AG09319 (cell line): Measurements from ENCODE around the gene PHF21B.

Source experiments
- DNase-seq: peaks from one replicate; pipeline ENCODE4 v3.0.0-alpha.2; 2010; ENCODE audit warnings: low read depth; ENCODE audit errors: extremely low read depth
- TF ChIP-seq, protein P1 (sequence below): IDR thresholded peaks from 2 replicates; pipeline ENCODE4 v1.5.1; 2011; ENCODE audit warnings: low read depth, mild to moderate bottlenecking, inconsistent platforms, low read length, moderate library complexity

PHF21B gene

GRCh38 chr22:45006111-45006963 lies 3.5 kb downstream of the PHF21B start:
- TF ChIP-seq, protein P1, sequence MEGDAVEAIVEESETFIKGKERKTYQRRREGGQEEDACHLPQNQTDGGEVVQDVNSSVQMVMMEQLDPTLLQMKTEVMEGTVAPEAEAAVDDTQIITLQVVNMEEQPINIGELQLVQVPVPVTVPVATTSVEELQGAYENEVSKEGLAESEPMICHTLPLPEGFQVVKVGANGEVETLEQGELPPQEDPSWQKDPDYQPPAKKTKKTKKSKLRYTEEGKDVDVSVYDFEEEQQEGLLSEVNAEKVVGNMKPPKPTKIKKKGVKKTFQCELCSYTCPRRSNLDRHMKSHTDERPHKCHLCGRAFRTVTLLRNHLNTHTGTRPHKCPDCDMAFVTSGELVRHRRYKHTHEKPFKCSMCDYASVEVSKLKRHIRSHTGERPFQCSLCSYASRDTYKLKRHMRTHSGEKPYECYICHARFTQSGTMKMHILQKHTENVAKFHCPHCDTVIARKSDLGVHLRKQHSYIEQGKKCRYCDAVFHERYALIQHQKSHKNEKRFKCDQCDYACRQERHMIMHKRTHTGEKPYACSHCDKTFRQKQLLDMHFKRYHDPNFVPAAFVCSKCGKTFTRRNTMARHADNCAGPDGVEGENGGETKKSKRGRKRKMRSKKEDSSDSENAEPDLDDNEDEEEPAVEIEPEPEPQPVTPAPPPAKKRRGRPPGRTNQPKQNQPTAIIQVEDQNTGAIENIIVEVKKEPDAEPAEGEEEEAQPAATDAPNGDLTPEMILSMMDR, result no peak
- DNase-seq, result no peak

GRCh38 chr22:45001653-45002052 lies 8.2 kb downstream of the PHF21B start:
- DNase-seq, result no peak
- TF ChIP-seq, protein P1, result no peak

GRCh38 chr22:45000330-45000729 lies 9.5 kb downstream of the PHF21B start:
- DNase-seq, result no peak
- TF ChIP-seq, protein P1, result no peak

DNA sequence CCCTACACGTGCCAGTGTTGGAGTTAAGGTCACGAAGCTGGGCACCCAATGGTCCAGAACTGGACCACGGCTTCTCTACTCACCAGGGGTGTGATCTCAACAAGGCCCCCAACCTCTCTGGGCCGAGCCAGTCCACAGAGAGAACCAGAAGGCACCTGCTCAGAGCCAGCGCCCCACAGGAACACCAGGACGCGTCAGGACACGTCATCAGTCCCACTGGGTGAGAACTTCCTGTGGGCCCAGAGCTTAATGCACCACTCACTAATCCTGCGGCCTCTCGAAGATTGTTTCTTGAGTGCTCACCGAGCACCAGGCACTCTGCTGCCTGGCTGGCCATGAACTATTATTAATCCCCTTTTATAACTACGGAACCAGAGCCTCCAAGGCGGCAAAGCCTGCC lies 10.1 kb downstream of the PHF21B start:
- TF ChIP-seq, protein P1, result no peak
- no peak for DNase-seq

GRCh38 chr22:44999231-44999630 lies 10.6 kb downstream of the PHF21B start:
- TF ChIP-seq, protein P1, result no peak
- no peak for DNase-seq

GRCh38 chr22:44998296-44998695 lies 11.5 kb downstream of the PHF21B start:
- DNase-seq, result no peak
- TF ChIP-seq, protein P1, result no peak

- TF ChIP-seq, protein P1, result no peak
- DNase-seq, result no peak
Observed at GRCh38 chr22:44997060-44997459, 12.7 kb downstream of the PHF21B start.
